Osteoblast (primary cell): Measurements from ENCODE around the gene TIMM23B. TPM values are rescaled to one million over a fixed set of nuclear protein-coding genes. Genes with fewer than 3 reads are reported as not detected.
A peak's percentile ranks its signal among the peaks of the same experiment; 100 is the strongest.
"Not testable (repeated sequence)": the region's sequence is repeated elsewhere in the genome, so short reads cannot be mapped to it uniquely, and the experiment has no call there.

Source experiments
- DNase-seq: peaks from one replicate; pipeline ENCODE4 v3.0.0; 2011; ENCODE audit warnings: low spot score, mixed read lengths; ENCODE audit not compliant: insufficient read length; ENCODE audit errors: missing footprints
- H2AFZ ChIP-seq: 2 replicates; pipeline ENCODE4 v1.6.0; 2011; ENCODE audit warnings: mild to moderate bottlenecking, low read length
- H3K27ac ChIP-seq: 2 replicates; pipeline ENCODE4 v1.5.1; 2011; ENCODE audit warnings: mild to moderate bottlenecking, low read depth, low read length, moderate library complexity
- H3K27me3 ChIP-seq: 2 replicates; pipeline ENCODE4 v1.6.0; 2012; ENCODE audit warnings: mild to moderate bottlenecking, control low read depth, inconsistent platforms, low read length, moderate library complexity; ENCODE audit not compliant: insufficient read depth
- H3K36me3 ChIP-seq: 2 replicates; pipeline ENCODE4 v1.5.1; 2011; ENCODE audit warnings: mild to moderate bottlenecking, low read length, control low read depth, moderate library complexity; ENCODE audit not compliant: insufficient read depth
- H3K4me1 ChIP-seq: 2 replicates; pipeline ENCODE4 v1.5.1; 2011; ENCODE audit warnings: mild to moderate bottlenecking, low read length, control low read depth, moderate library complexity; ENCODE audit not compliant: insufficient read depth
- H3K4me2 ChIP-seq: 2 replicates; pipeline ENCODE4 v1.6.0; 2011; ENCODE audit warnings: mild to moderate bottlenecking, low read length; ENCODE audit not compliant: insufficient read depth
- H3K4me3 ChIP-seq: fragments of 200-600 bp; sonication (generic); 3 replicates; pipeline ENCODE4 v1.5.1; 2012; ENCODE audit warnings: mild to moderate bottlenecking, low read length, inconsistent platforms; ENCODE audit not compliant: insufficient read depth
- H3K79me2 ChIP-seq: 2 replicates; pipeline ENCODE4 v1.6.0; 2012; ENCODE audit warnings: mild to moderate bottlenecking, low read length, control low read depth, inconsistent platforms; ENCODE audit not compliant: insufficient read depth
- H3K9me3 ChIP-seq: 2 replicates; pipeline ENCODE4 v1.5.1; 2011; ENCODE audit warnings: low read depth, low read length, control low read depth
- H4K20me1 ChIP-seq: 2 replicates; pipeline ENCODE4 v1.6.0; 2012; ENCODE audit warnings: mild to moderate bottlenecking, low read length, control low read depth; ENCODE audit not compliant: insufficient read depth
- total RNA-seq: library from RNA; depleted of rRNA; stranded (reverse); fragments of >200 nt; gene quantifications from 2 replicates; pipeline ENCODE4 v1.2.3, GENCODE V29; 2012

TIMM23B gene
- 22.8 and 23.6 TPM in 2 replicates for total RNA-seq

GRCh38 chr10:49941447-49942338 is at the start of gene TIMM23B, which contains the start of gene PARG:
TSS of gene TIMM23B (plus strand) at chr10:49942053. CDS start at chr10:49942195, 142 bp downstream.
TSS of gene PARG (minus strand) at chr10:49942027. CDS start at chr10:49941725, 302 bp downstream.
- not testable (repeated sequence) for H4K20me1 ChIP-seq, H3K36me3 ChIP-seq, DNase-seq, H3K9me3 ChIP-seq, H3K27me3 ChIP-seq
- H3K79me2 ChIP-seq = peaks cover 58% of the 10 kb centered on the region
- peak within 1 kb of the TSS; percentile 91 for H3K4me2 ChIP-seq
- H3K4me3 ChIP-seq = peak within 1 kb of the TSS; percentile 87
- H3K27ac ChIP-seq = peak within 1 kb of the TSS; percentile 77
- H2AFZ ChIP-seq = peak within 1 kb of the TSS; percentile 87
- H3K4me1 ChIP-seq = peaks cover 17% of the 10 kb centered on the region

- H3K4me3 ChIP-seq, H3K4me1 ChIP-seq, H3K4me2 ChIP-seq, H3K79me2 ChIP-seq, DNase-seq, H2AFZ ChIP-seq, H3K27me3 ChIP-seq, H3K27ac ChIP-seq, H4K20me1 ChIP-seq, H3K9me3 ChIP-seq, H3K36me3 ChIP-seq: not testable (repeated sequence)
Measured at GRCh38 chr10:49899999-49900398, 41.9 kb upstream of the TIMM23B start.

- H3K4me2 ChIP-seq, H3K9me3 ChIP-seq, H3K36me3 ChIP-seq, H2AFZ ChIP-seq, H3K27me3 ChIP-seq, H3K79me2 ChIP-seq, H3K27ac ChIP-seq, H3K4me3 ChIP-seq, H4K20me1 ChIP-seq, H3K4me1 ChIP-seq, DNase-seq: not testable (repeated sequence)
Measured at GRCh38 chr10:49900406-49900805, 41.4 kb upstream of the TIMM23B start.

GRCh38 chr10:49903829-49904228 is 38.0 kb upstream of the TIMM23B start:
- H3K79me2 ChIP-seq, H2AFZ ChIP-seq, H4K20me1 ChIP-seq, H3K4me2 ChIP-seq, H3K9me3 ChIP-seq, H3K4me3 ChIP-seq, H3K27ac ChIP-seq, H3K27me3 ChIP-seq, H3K36me3 ChIP-seq, H3K4me1 ChIP-seq, DNase-seq: not testable (repeated sequence)

GRCh38 chr10:49908290-49909080 is 33.4 kb upstream of the TIMM23B start:
- not testable (repeated sequence) for H3K27ac ChIP-seq, DNase-seq, H4K20me1 ChIP-seq, H3K27me3 ChIP-seq, H3K36me3 ChIP-seq, H3K4me3 ChIP-seq, H3K4me2 ChIP-seq, H2AFZ ChIP-seq, H3K9me3 ChIP-seq, H3K4me1 ChIP-seq, H3K79me2 ChIP-seq

GRCh38 chr10:49910295-49910694 is 31.6 kb upstream of the TIMM23B start:
- not testable (repeated sequence) for H3K36me3 ChIP-seq, H2AFZ ChIP-seq, H3K9me3 ChIP-seq, H3K27ac ChIP-seq, H3K4me1 ChIP-seq, H3K4me2 ChIP-seq, H3K27me3 ChIP-seq, H3K4me3 ChIP-seq, H4K20me1 ChIP-seq, H3K79me2 ChIP-seq, DNase-seq

- H3K9me3 ChIP-seq, H3K4me2 ChIP-seq, H4K20me1 ChIP-seq: not testable (repeated sequence)
Measured at GRCh38 chr10:49916451-49916850, 25.4 kb upstream of the TIMM23B start.

GRCh38 chr10:49917927-49918326 is 23.9 kb upstream of the TIMM23B start:
- not testable (repeated sequence) for H3K36me3 ChIP-seq, H3K79me2 ChIP-seq, H3K4me2 ChIP-seq, H2AFZ ChIP-seq, H4K20me1 ChIP-seq, H3K4me3 ChIP-seq, H3K9me3 ChIP-seq, H3K27ac ChIP-seq, H3K4me1 ChIP-seq, H3K27me3 ChIP-seq, DNase-seq

More at GRCh38 chr10:49916451-49916850, 25.4 kb upstream of the TIMM23B start:
- H3K4me1 ChIP-seq, H3K4me3 ChIP-seq, H3K27me3 ChIP-seq, DNase-seq, H3K36me3 ChIP-seq, H3K79me2 ChIP-seq, H3K27ac ChIP-seq, H2AFZ ChIP-seq: not testable (repeated sequence)
